HuH-7 (cell line): ENCODE data around the gene GPRC5C.

ENCODE experiments used
- DNase-seq: peaks from one replicate; pipeline ENCODE4 v3.0.0; 2011; ENCODE audit warnings: low spot score

GPRC5C gene

DNA sequence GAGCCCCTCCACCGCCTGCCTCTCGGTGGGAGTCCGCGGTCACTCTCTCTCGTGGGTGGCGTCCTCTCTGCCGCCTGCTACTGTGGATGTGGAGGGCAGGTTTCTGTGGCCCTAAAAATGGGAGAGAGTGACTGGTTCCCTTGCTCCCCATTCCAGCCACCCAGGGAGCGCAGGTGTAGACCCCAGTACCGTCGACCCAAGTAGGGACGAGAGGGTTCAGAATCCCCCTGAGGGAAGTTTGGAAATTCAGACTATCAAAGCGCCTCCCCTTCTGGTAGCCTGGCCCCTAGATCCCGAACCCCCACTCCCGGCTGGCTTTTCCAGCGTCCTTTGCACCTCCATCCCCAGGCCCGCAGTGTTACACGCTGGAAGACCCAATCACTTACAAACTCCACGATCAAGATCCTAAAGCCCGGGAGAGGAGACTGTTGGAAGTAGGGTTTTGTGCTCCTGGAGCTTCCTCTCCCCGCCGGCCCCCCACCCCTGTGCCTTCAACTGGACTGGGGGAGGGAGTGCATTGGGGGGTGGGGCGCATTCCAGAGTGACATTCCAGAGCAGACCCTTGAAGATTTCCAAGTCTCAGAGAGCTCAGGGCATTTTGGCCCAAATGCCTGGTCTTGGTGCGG lies 991 bp downstream of the GPRC5C start:
- no peak for DNase-seq

DNA sequence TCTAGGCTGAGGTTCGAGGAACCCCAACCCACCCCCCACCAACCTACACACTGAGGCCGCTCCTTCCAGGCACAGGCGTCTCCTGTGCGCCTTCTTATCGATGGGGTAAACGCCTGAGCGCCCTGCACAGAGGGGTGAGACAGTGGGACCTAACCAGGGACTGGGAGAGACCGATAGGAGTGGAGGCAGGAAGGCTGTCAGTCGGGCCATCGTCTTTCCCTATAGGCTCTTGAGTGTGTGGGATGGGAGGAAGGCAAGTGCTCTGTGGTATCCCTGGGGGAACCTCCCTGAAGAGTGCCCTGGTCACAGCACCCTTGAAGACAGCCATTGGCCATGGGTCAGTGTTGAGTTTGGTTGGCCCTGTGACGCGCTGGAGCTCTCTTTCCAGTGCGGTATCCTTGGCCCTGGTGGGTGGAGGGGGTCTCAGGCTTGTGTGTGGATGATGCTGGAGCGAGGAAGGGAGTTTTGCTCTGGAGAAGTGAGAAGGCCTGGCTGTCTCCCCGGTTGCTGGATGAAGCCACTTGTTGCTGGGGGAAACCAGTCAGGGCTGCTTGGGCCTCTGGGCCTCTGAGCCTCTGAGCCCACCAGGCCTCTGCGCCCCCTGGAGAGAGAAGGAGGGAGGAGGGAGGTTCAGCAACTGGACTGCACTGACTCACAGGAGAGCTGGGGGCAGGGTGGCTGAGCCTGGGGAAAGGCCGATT lies 1.7 kb downstream of the GPRC5C start:
- DNase-seq, result peak; percentile 59

DNA sequence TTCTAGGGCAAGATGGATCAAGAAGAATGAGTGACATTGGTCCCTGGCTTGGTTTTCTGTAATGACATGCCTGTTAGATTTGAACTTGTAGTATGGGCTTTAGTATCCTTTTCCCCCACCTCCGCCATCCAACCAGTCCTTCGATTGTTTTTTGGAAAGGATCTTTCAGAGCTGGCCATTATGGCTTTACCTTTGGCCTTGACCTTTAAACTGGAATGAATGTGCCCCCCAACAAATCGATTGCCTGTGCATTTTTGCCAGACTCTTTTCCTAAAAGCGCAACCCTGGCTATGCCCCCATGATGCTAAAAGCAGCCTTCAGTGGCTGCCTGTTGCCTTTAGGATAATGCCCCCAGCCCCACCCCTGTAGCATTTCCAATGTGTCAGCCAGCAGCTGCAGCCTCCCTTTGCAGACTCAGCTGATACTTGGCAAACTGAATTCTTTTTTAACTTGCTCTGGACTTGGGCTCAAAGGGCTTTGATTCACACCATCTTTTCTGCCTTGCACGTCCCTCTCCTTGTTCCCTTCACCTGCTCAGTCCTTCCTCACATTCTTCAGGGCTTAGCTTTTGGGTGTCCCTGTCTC lies 4.0 kb downstream of the GPRC5C start:
- no peak for DNase-seq

DNA sequence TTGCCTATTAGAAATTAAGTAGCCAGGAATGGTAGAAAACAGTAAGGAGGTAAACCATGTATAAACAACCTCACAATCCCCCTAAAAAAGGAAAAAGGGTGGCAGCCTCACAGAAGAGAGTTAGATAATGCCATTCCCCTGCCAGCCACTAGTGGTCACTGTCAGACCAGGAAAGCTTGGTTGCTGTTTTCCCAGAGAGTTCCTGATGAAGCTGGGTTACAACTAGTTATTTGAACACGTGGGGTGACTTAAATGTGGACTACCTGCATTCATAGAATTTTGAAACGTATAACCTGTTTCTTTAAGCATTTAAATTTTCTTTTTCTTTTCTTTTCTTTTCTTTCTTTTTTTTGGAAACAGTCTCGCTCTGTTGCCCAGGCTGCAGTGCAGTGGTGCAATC lies 5.8 kb downstream of the GPRC5C start:
- DNase-seq, result no peak

DNA sequence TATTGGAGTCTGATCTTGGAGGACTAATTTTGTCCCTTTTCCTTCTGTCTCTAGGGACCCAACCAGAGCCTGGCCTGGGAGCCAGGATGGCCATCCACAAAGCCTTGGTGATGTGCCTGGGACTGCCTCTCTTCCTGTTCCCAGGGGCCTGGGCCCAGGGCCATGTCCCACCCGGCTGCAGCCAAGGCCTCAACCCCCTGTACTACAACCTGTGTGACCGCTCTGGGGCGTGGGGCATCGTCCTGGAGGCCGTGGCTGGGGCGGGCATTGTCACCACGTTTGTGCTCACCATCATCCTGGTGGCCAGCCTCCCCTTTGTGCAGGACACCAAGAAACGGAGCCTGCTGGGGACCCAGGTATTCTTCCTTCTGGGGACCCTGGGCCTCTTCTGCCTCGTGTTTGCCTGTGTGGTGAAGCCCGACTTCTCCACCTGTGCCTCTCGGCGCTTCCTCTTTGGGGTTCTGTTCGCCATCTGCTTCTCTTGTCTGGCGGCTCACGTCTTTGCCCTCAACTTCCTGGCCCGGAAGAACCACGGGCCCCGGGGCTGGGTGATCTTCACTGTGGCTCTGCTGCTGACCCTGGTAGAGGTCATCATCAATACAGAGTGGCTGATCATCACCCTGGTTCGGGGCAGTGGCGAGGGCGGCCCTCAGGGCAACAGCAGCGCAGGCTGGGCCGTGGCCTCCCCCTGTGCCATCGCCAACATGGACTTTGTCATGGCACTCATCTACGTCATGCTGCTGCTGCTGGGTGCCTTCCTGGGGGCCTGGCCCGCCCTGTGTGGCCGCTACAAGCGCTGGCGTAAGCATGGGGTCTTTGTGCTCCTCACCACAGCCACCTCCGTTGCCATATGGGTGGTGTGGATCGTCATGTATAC lies 8.0 kb downstream of the GPRC5C start:
- no peak for DNase-seq

DNA sequence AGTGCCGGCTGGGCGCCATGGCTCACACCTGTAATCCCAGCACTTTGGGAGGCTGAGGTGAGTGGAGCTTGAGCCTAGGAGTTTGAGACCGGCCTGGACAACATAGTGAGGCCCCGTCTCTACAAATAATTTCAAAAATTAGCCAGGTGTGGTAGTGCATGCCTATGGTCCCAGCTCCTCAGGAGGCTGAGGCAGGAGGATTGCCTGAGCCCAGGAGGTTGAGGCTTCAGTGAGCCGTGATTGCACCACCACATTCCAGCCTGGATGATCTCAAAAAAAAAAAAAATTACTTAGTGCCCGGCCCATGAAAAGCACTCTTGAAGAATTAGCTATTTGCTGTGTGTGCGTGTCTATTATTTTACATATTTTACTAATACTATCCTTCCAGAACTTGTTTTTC lies 9.6 kb downstream of the GPRC5C start:
- no peak for DNase-seq

DNA sequence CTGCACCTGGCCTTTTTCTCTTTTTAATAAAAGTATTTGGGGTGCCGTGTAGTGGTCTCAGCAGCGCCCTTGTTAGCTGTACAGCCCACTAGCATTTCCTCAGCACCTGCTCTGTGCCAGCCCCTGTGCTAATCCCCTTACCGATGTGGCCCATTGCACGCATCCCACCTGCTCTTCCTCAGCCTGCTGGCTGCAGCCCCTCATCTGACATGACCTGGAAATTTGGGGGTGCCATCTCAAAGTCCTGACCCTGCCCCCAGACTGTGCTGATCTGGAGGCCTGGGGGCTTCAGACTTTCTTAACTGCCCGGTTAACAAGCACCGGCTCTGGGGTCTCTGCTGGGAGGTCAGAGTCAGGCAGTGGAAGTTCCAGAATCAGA lies 10.4 kb downstream of the GPRC5C start:
- DNase-seq, result no peak

DNA sequence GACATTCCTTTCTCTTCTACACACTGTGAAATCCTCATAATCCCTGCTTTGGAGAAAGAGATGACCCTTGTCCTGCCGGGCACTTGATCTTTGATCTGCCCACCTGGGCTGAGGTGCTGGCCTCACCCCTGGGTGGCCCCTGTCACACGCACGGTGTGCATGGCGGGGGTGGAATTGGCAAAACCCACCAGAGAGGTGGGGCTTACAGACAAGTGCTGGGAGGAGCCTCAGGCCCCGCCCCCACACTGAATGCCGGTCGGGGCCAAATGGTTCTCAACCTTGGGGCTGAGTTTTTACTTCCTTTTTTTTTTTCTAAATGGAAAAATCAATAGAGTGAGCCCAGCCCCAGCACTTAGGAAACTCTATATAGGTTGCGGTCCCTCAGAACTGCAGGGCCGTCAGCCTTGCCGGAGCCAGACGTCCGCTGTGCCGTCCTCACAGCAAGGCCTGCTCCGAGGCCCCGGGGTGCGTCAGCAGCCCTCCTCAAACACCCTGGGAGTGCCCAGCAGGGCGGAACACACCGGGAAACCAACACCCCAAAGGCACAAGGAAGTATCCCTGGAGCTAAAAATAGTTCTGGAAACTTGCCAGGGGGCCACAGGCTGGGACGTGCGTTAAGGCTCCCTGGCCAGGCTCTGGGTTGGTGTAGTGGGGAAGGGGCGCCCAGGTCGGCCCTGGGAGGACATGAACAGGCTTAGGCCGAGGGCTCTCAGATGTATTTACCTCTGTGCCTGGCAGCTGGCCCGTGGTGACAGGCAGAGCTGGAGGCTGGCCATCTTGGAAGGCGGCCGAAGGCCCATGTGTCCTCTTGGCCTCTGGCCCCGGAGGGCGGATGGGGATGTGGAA lies 11.0 kb downstream of the GPRC5C start:
- DNase-seq, result peak; percentile 85

DNA sequence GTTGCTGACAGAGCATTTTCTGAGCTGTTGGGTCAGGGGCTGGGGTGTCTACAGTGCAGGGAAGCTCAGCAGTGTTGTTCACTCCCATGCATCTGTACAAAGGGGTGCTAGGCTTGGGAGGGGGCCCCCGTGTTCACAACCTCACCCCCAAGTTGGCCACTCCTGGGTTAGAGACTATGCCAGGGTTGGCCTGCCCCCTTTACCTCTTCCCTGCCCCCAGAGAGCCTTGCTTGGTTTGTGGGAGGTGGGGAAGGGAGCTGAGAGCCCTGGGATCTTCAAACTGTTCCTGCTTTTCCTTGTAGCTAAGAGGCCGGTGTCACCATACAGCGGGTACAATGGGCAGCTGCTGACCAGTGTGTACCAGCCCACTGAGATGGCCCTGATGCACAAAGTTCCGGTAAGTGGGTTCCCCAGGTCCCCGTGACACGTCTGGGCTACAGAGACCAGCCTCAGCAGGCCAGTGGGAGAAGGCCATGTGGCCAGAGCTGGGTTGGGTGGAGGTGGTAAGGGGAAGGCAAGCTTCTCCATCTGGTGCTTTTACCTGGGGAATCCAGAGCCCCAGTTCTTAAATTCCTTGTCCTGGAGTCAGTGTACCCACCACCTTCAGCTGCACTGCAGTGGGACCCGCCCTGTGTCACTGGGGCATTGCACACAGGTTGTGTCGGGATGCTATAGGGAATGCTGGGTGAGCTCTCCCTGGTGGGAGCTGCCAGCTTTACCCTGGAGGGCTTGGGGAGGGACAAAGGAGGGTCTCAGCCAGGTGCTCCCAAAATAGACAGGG lies 11.8 kb downstream of the GPRC5C start:
- no peak for DNase-seq

DNA sequence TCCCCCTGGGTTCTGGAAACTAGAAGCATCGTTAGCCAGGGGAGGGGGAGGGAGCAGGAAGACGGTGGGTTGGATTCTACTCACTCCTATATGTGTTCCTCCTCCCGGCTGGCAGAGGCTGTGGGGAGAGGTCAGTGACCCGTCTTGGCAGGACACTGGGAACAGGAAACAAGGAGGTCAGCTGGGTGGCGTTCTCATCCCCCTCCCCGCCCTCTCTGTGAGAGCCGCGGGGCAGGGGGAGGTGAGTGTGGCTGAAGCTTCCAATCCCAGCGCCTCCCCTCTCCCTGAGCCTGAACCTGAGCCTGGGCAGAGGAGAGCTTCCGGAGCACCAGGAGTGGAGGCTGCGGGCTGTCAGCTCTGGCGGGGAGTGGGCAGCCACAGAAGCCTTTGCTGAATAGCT lies 12.5 kb downstream of the GPRC5C start:
- DNase-seq, result no peak

DNA sequence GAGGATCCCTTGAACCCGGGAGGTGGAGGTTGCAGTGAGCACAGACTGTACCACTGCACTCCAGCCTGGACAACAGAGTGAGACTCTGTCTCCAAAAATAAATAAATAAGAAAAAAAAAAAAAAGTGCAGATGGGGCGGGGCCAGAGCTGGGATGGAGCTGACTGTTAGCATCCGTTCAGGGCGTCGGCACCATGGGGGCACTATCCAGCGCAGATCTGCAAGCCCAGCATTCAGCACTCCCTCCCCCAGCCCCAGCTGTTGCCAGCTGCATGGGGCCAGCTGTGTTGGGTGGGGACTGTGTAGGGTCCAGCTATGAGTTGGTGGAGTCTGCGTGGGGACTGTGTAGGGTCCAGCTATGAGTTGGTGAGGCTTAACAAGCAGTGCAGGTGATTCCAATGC lies 13.3 kb downstream of the GPRC5C start:
- DNase-seq, result no peak

DNA sequence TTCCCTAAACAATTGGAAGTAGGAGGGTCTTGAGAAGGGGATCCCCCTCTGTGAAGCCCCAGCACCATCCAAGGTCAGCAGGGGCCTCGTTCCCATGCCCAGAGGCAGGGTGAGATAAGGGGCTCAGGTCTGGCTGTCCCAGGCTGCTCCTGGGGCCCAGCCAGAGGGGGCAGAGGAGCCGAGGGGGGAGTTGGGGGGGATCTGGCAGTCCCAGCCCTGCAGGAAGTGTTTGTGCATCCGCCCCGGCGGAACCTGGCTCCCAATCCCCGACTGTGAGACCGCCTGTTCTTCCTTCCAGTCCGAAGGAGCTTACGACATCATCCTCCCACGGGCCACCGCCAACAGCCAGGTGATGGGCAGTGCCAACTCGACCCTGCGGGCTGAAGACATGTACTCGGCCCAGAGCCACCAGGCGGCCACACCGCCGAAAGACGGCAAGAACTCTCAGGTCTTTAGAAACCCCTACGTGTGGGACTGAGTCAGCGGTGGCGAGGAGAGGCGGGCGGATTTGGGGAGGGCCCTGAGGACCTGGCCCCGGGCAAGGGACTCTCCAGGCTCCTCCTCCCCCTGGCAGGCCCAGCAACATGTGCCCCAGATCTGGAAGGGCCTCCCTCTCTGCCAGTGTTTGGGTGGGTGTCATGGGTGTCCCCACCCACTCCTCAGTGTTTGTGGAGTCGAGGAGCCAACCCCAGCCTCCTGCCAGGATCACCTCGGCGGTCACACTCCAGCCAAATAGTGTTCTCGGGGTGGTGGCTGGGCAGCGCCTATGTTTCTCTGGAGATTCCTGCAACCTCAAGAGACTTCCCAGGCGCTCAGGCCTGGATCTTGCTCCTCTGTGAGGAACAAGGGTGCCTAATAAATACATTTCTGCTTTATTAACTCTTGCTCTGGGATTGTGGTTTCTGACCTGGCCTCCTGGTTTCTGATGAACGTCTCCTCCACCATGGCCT lies 14.9 kb downstream of the GPRC5C start:
- DNase-seq, result no peak

DNA sequence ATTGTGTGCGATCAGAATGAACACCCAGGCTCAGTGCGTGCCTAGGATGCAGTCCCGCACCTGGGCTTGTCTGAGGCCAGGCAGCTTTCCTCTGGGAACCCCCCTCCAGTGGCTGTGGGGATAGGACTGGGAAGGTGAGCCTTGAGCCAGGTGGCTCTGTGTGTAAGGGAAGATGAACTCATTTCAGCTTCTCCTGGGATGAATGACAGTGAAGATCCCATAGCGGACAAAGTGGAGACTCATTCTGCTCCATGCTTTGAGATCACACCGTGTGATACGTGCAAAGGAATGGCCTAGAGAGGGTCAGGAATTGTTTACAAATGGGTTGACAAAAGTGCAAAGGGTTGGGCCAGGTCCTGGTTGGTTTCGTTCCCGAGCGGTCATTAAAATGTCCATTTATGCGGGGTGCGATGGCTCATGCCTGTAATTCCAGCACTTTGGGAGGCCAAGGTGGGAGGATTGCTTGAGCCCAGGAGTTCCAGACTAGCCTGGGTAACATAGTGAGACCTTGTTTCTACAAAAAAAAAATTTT lies 15.8 kb downstream of the GPRC5C start:
- DNase-seq, result no peak

DNA sequence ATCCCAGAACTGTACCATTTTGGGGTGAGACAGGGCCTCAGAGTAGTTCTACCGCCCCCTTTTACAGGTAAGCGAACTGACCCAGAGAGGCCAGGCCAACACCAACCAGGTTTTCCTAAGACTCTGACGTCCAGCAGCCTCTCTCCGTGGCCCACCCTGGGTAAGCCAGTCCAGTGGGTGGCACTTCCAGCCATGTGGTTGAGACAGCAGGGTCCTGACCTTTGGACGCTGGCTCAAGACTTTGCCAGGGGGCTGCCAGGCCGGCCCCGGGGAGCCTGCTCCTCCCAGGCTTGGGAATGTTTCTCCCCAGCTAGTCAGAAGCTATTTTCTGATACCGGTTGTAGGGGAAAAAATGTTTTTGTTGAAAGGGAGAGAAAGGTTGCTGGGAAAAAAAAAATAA lies 16.9 kb downstream of the GPRC5C start:
- DNase-seq, result no peak

DNA sequence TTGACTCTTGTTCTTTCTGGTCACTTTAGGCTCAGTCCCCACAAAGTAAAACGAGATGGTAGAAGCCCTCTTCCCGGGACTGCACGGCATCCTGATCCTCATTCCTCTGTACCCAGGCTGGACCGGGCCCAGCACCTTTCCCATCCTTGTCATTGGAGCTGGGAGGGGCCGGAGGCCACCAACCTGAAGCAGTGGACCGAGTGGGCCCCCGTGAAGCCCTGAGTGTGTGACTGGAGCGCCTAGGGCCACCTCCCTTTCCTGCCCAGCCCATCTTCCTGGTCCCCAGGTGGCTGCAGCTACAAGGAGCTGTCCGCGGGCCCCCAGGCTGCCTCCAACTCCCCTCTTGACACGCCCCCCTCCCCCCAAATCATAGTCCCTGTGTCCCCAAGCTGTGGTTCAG lies 17.4 kb downstream of the GPRC5C start:
- no peak for DNase-seq

DNA sequence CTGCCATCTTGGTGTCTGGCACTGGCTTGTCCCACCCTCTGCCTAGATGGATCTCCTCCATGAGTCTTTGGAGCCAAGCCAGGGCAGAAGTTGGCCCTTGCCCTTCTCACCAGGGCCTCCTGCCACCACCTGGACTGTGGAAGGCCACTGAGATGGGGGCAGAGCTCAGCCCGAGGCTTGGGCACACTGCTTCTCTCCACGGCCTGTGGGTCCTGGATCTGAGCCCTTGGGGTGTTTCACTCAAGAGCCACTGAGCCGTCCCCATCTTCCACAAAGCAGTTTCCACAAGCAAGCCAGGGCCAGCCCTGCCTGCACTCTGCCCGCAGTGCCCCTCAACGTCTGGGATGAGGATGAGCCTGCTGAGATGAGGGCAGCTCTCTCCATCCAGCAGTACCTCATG lies 17.9 kb downstream of the GPRC5C start:
- DNase-seq, result no peak

DNA sequence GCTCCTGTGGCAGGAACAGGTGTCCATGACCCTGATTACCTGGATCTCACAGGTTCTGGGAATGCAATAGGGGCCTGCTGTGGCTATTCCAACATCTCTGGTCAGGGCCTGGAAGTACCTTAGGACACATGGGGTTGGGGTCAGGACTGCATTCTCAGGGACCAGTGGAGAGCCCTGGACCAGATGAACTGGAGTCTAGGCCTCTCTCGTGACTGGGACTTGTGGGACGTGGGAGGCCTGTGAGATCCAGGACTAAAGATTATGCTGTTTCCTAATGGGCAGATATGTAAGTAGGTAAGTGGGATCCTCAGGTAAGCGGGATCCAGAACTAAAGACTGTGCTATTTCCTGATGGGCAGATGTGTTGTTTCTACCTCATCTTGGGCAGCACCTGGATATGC lies 18.3 kb downstream of the GPRC5C start:
- no peak for DNase-seq

DNA sequence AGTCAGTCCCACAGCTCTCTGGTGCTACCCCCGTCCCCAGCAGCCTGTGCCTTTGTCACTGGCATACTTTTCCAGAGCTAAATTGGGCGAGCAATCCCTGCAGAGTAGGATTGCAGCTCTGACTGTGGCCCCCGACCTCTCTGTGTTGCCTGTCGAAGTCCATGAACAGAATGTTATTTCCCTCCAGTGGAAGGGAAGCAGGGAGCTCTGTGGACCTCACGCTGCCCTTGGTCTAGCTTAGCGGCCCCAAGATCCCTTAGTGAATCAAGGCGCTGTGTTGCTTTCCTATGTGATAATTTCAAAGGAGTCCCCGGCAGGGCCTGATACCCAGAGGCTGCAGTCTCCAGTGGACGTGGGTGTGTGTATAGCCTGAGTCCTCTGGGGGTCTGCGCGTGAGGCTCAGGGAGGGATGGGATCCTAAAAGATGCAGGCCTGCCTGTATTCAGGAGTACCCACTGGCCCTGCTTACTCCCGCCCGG lies 19.1 kb downstream of the GPRC5C start:
- DNase-seq, result no peak

DNA sequence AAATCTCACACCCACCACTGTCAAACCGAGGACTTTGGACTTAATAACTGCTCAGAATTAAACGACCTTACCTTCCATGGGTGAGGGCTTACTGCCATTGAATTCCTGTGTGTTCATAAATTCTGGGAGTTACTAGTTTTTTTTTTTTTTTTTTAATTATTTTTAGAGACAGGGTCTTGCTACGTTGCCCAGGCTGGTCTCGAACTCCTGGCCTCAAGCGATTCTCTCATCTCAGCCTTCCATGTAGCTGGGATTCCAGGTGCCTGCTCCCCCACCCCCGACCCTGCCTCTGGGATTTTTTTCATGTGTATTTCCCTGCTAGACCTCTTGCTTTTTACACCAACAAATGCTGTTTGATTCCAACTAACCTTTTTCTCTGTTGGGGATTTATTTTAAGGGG lies 19.7 kb downstream of the GPRC5C start:
- DNase-seq, result no peak
